Measurements from ENCODE around the gene CCNJL.

GRCh38 chr5:160260881-160261815 is 51.2 kb downstream of the CCNJL start:
- TF ChIP-seq POLR2A (IDR thresholded peaks at IDR 0.05; ENCODE audit: low read length) (peak; percentile 75), GATA1 (IDR thresholded peaks at IDR 0.05; ENCODE audit: low read depth, low read length) (peak; percentile 98)

All from erythroblast (primary cell).